GM12865 (cell line): ENCODE measurements around the gene EFCAB13.

ENCODE experiments used
- DNase-seq: peaks from one replicate; pipeline ENCODE4 v3.0.0; 2010; ENCODE audit warnings: low read depth
- H3K4me3 ChIP-seq: 2 replicates; pipeline ENCODE4 v1.5.1; 2011; ENCODE audit warnings: mild to moderate bottlenecking, low read depth, low read length, control low read depth
- TF ChIP-seq, protein P1 (sequence below): IDR thresholded peaks from 2 replicates; pipeline ENCODE4 v1.5.1; 2011; ENCODE audit warnings: low read length, control low read depth, low read depth, inconsistent platforms; ENCODE audit not compliant: insufficient read depth; ENCODE audit errors: missing control alignments

Gene EFCAB13

DNA sequence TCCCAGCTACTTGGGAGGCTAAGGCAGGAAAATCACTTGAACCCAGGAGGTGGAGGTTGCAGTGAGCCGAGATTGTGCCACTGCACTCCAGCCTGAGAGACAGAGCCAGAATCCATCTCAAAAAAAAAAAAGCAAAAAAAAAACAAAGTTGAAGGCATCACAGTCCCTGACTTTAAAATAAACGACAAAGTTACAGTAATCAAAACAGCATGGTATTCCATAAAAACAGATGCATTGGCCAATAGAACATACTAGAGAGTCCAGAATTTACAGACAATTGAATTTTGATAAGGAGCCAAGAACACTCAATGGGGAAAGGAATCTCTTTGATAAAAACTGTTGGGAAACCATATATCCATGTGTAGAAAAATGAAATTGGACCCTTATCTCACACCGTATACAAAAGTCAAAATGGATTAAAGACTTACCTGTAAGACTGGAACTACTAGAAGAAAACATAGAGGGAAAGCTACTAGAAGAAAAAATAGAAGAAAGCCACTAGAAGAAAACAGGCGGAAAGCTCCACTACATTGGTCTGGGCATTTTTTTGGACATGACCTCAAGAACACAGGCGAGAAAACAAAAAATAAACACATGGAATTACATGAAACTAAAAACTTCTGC, 2.8 kb upstream of the EFCAB13 start:
- TF ChIP-seq, protein P1, sequence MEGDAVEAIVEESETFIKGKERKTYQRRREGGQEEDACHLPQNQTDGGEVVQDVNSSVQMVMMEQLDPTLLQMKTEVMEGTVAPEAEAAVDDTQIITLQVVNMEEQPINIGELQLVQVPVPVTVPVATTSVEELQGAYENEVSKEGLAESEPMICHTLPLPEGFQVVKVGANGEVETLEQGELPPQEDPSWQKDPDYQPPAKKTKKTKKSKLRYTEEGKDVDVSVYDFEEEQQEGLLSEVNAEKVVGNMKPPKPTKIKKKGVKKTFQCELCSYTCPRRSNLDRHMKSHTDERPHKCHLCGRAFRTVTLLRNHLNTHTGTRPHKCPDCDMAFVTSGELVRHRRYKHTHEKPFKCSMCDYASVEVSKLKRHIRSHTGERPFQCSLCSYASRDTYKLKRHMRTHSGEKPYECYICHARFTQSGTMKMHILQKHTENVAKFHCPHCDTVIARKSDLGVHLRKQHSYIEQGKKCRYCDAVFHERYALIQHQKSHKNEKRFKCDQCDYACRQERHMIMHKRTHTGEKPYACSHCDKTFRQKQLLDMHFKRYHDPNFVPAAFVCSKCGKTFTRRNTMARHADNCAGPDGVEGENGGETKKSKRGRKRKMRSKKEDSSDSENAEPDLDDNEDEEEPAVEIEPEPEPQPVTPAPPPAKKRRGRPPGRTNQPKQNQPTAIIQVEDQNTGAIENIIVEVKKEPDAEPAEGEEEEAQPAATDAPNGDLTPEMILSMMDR, result no peak
- DNase-seq, result no peak
- no peak overlapping the region for H3K4me3 ChIP-seq

DNA sequence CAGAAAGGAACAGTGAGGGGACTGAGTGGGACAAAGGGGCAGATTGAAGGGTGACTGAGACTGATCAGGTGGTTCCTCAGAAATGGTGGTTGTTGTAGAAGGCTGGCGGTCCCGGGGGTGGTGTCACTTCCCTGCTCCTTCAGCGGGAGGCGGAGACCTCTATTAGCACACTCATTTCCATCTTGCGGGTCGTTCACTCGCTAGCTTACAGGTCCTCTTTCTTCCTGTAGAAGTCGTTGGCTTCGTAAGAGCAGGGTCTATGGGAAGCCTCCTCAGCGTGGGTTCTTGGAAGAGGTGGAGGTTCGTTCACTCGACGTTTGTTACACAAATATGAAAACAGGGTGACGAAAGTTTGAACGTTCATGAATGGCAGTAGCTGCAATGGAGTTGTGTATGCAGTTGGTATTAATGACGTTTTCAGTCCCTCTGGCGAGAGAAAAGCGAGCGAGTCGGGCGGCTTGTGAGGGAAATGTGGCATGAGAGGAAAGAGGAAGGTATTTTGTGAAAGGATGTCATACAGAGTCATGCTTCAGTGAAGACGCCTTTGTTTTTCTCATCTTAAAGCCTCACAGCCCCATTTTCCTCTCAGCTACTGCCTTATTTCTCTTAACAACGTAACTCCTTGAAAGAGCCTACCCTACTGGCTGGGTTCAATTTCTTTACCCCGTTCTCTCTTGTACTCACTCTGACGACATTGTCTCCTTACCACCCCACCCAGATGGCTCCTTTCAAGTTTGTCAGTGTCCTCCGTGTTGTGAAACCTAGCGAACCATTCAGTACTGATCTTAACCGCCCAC, 667 bp downstream of the EFCAB13 start:
- DNase-seq, result peak; percentile 93
- TF ChIP-seq, protein P1, result no peak
- peak overlapping the region; percentile 91 for H3K4me3 ChIP-seq

DNA sequence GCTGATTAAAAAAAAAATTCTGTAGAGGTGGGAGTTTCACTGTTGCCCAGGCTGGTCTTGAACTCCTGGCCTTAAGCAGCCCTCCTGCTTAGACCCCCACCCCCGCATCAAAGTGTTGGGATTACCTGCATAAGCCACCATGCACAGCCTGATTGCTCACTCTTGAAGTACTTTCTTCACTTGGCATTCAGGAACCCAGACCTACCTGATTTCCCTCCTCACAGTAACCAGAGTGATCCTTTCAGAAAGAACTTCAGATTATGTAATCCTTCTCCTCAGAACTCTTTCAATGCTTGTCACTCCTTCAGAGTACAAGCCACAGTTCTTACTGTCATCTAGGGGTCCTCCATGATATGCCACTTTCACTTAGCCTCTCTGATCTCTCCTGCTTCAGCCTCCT, 1.4 kb downstream of the EFCAB13 start:
- TF ChIP-seq, protein P1, result no peak
- no peak for DNase-seq
- peak overlapping the region; percentile 91 for H3K4me3 ChIP-seq

DNA sequence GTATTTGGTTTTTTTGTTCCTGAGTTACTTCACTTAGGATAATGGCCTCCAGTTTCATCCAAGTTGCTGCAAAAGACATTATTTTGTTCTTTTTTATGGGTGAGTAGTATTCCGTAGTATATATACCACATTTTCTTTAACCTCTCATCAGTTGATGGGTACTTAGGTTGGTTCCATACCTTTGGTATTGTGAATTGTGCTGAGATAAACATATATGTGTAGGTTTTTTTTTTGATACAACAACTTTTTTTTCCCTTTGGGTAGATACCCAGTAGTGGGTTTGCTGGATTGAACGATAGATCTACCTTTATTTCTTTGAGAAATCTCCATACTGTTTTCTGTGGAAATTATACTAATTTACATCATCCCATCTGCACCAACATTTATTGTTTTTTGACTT, 6.8 kb downstream of the EFCAB13 start:
- TF ChIP-seq, protein P1, result no peak
- H3K4me3 ChIP-seq, result no peak overlapping the region
- DNase-seq, result no peak

DNA sequence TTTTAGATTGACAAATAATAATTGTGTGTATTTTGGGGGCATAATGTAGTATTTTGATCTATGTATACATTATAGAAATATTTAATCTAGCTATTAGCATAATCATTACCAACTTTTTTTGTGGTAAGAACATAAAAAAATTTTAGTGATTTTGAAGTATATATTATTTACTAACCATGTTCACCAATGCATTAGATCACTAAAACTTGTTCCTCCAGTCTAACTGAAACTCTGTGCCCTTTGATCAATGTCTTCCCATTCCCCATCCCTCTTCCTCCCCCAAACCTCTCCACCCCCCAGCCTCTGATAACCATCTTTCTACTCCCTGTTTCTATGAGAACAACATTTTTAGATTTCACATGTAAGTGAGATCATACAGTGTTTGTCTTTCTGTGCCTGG, 8.5 kb downstream of the EFCAB13 start:
- H3K4me3 ChIP-seq, result no peak overlapping the region
- no peak for DNase-seq
- TF ChIP-seq, protein P1, result no peak

DNA sequence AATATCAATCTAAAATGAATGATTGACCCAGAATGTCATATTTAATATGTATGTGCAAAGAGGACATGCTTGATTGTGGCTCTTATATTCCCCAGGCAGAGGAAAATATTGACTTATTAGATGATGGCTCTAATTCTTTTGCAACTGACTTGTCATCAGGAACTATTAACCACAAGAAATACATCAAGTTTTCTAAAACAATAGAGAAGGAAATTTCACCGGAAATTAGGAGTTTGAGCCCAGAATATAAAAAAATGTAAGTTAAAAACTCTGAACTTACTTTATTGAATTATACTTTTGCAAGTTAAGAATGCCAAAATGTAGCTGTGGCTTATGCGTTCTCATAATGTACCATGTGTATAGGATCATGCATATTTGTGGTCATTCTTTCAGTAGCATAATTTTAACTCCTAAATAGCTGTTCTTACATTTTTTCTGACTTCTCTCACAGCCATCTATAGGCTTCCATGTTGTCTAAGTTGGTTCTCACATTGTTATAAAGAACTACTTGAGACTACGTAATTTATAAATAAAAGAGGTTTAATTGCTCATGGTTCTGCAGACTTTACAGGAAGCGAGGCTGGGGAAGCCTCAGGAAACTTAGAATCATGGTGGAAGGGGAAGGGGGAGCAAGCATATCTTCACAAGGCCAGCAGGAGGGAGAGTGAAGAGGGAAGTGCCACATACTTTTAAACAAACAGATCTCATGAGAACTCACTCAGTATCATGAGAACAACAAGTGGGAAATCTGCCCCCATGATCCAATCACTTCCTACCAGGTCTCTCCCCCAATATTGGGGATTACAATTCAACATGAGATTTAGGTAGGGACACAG, 11.6 kb downstream of the EFCAB13 start:
- no peak for DNase-seq
- no peak overlapping the region for H3K4me3 ChIP-seq
- TF ChIP-seq, protein P1, result no peak
